Glomerular endothelial cell (primary cell): Measurements from ENCODE around the gene CPLX3. TPM values are rescaled to one million over a fixed set of nuclear protein-coding genes. Genes with fewer than 3 reads are reported as not detected.
"Not testable (repeated sequence)": the region's sequence is repeated elsewhere in the genome, so short reads cannot be mapped to it uniquely, and the experiment has no call there.

Source experiments
- DNase-seq: peaks from one replicate; pipeline ENCODE4 v3.0.0-alpha.2; 2011; ENCODE audit warnings: low read depth, low spot score; ENCODE audit errors: extremely low read depth
- total RNA-seq: library from RNA; depleted of rRNA; stranded (reverse); fragments of >200 nt; gene quantifications from 2 replicates; pipeline ENCODE4 v1.2.3, GENCODE V29; 2015

The CPLX3 gene
- not detected in 2 replicates for total RNA-seq

- DNase-seq = no peak
These were observed at the start of gene CPLX3 for GRCh38 chr15:74826364-74826819. CPLX3 (plus strand) TSS chr15:74826627; CDS start chr15:74826704, 77 bp downstream.

- no peak for DNase-seq
These were observed 49.3 kb upstream of the CPLX3 start for GRCh38 chr15:74776821-74777768.

GRCh38 chr15:74777769-74778598 is 48.4 kb upstream of the CPLX3 start:
- no peak for DNase-seq

GRCh38 chr15:74778599-74778970 is 47.8 kb upstream of the CPLX3 start:
- no peak for DNase-seq

GRCh38 chr15:74779162-74779648 is 47.2 kb upstream of the CPLX3 start:
- DNase-seq = no peak

GRCh38 chr15:74780523-74781430 is 45.6 kb upstream of the CPLX3 start:
- no peak for DNase-seq

GRCh38 chr15:74781431-74782258 is 44.8 kb upstream of the CPLX3 start, which contains the start of gene CSK:
CSK (plus strand) TSS chr15:74782080; CDS start chr15:74798298, 16,218 bp downstream.
- no peak for DNase-seq

GRCh38 chr15:74782259-74783071 is 44.0 kb upstream of the CPLX3 start:
- no peak for DNase-seq

- DNase-seq = no peak
These were observed 43.2 kb upstream of the CPLX3 start for GRCh38 chr15:74783072-74783807.

GRCh38 chr15:74783808-74784175 is 42.6 kb upstream of the CPLX3 start:
- DNase-seq = no peak

GRCh38 chr15:74784426-74785193 is 41.8 kb upstream of the CPLX3 start:
- DNase-seq = no peak

- no peak for DNase-seq
These were observed 41.0 kb upstream of the CPLX3 start for GRCh38 chr15:74785194-74786032.

- not testable (repeated sequence) for DNase-seq
These were observed 40.3 kb upstream of the CPLX3 start for GRCh38 chr15:74786081-74786480.

- no peak for DNase-seq
These were observed 39.8 kb upstream of the CPLX3 start for GRCh38 chr15:74786551-74787165.

GRCh38 chr15:74787251-74788041 is 39.0 kb upstream of the CPLX3 start:
- DNase-seq = no peak
